ENCODE results near the gene HTR1E.
"Not testable (repeated sequence)": the region's sequence is repeated elsewhere in the genome, so short reads cannot be mapped to it uniquely, and the experiment has no call there.

HTR1E gene, protein sequence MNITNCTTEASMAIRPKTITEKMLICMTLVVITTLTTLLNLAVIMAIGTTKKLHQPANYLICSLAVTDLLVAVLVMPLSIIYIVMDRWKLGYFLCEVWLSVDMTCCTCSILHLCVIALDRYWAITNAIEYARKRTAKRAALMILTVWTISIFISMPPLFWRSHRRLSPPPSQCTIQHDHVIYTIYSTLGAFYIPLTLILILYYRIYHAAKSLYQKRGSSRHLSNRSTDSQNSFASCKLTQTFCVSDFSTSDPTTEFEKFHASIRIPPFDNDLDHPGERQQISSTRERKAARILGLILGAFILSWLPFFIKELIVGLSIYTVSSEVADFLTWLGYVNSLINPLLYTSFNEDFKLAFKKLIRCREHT

DNA sequence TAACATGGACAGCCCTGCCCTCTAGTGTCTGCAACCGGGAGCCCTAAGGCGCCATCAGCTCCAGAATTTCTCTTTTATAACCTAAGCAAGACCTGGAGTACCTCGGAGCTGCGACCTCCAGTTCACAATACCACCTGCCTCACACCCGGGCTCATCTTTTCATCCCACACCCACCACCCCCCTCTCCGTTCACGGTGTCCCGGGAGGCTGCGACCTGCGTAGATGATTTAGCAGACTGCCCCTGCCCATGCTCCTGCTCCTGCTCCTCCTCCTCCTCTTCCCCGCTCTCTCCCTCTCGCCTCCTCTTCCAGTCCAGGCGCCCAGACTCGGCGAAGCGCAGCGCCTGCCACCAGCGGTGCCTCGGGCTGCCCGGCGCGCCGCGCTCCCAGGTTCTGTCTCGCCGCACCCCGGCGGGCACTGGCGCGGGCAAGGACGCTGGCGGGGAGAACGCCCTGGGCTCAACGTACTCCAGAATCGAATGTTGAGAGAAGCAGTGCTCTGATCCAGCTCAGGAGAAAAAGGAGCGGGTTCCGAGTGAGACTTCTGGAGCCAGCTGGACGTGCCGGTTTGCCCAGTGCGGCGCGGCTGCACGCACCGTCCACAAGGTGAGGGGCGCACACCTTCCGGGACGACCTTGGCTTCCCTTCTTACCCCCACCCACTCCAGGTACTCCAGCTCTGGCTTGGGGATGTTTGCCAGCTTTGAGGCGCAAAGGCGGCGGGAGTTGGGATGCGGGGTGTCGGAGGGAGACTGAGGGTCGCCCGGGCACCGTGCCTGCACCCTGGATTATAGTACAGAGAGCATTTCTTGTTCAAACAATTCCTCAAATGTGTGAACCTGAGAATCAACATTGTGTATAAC, at the start of gene HTR1E:
Gene HTR1E (plus strand): TSS at position 310 of the 861 bp plus-strand sequence. CDS start 77,807 bp downstream, outside the sequence.
- Histone ChIP-seq H3K4me3 (ENCODE audit: severe bottlenecking) (no peak within 1 kb of the TSS), H3K27me3 (ENCODE audit: insufficient read depth, poor library complexity, severe bottlenecking) (peaks cover 51% of the 10 kb centered on the region)

DNA sequence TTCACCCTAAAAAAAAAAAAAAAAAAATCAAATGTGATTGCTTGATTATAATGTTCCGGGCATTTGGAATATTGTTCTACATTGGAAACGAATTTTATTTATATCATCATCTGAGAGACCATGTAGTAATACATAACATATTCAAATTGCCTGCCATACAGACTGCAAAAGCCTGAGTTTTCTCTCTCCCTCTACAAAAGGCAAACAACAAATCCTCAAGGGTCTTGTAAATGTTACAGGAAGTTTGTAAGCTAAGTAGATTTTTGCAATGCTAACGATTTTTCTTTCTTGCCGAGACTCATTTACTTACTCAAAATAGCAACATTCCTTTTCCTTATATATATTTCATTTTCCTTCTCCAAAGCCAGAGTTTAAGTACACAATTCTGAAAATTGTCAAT, 49.0 kb upstream of the HTR1E start:
- DNase-seq (ENCODE audit: low spot score) (no peak), ATAC-seq (ENCODE audit: low read depth) (no peak)
- Histone ChIP-seq H3K4me1 (ENCODE audit: insufficient read depth, poor library complexity, severe bottlenecking) (no peaks in the 10 kb centered on the region), H3K27me3 (ENCODE audit: insufficient read depth, poor library complexity, severe bottlenecking) (no peaks in the 10 kb centered on the region), H3K36me3 (ENCODE audit: low read depth) (no peaks in the 10 kb centered on the region), H3K27ac (ENCODE audit: poor library complexity, severe bottlenecking) (no peak overlapping the region), H3K4me3 (ENCODE audit: severe bottlenecking) (no peak overlapping the region), H3K9me3 (ENCODE audit: severe bottlenecking) (no peaks in the 10 kb centered on the region)
- TF ChIP-seq, protein P1, sequence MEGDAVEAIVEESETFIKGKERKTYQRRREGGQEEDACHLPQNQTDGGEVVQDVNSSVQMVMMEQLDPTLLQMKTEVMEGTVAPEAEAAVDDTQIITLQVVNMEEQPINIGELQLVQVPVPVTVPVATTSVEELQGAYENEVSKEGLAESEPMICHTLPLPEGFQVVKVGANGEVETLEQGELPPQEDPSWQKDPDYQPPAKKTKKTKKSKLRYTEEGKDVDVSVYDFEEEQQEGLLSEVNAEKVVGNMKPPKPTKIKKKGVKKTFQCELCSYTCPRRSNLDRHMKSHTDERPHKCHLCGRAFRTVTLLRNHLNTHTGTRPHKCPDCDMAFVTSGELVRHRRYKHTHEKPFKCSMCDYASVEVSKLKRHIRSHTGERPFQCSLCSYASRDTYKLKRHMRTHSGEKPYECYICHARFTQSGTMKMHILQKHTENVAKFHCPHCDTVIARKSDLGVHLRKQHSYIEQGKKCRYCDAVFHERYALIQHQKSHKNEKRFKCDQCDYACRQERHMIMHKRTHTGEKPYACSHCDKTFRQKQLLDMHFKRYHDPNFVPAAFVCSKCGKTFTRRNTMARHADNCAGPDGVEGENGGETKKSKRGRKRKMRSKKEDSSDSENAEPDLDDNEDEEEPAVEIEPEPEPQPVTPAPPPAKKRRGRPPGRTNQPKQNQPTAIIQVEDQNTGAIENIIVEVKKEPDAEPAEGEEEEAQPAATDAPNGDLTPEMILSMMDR (IDR thresholded peaks at IDR 0.05; ENCODE audit: poor library complexity, severe bottlenecking): no peak

More for the DNA sequence above, at the start of gene HTR1E:
- ATAC-seq (ENCODE audit: low read depth) (peak; percentile 82), DNase-seq (ENCODE audit: low spot score) (no peak)
- Histone ChIP-seq H3K4me1 (ENCODE audit: insufficient read depth, poor library complexity, severe bottlenecking) (no peaks in the 10 kb centered on the region), H3K9me3 (ENCODE audit: severe bottlenecking) (no peaks in the 10 kb centered on the region), H3K36me3 (ENCODE audit: low read depth) (no peaks in the 10 kb centered on the region), H3K27ac (ENCODE audit: poor library complexity, severe bottlenecking) (no peak within 1 kb of the TSS)
- TF ChIP-seq, protein P1 (IDR thresholded peaks at IDR 0.05; ENCODE audit: poor library complexity, severe bottlenecking): peak; percentile 53

DNA sequence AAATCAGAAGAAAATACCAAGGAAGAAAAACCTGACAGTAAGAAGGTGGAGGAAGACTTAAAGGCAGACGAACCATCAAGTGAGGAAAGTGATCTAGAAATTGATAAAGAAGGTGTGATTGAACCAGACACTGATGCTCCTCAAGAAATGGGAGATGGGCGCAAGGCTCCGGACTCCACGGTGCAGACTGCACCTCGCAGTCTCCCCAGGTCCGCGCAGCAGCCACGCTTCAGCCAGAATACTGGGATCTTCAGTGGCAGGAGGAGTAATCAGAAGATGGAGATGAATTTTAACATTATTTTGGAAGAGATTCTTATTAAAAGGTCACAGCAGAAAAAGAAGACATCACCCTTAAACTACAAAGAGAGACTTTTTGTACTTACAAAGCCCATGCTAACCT, 40.1 kb upstream of the HTR1E start:
- not testable (repeated sequence) for H3K27me3 ChIP-seq (ENCODE audit: insufficient read depth, poor library complexity, severe bottlenecking); ATAC-seq (ENCODE audit: low read depth); DNase-seq (ENCODE audit: low spot score); H3K36me3 ChIP-seq (ENCODE audit: low read depth); H3K4me1 ChIP-seq (ENCODE audit: insufficient read depth, poor library complexity, severe bottlenecking); H3K9me3 ChIP-seq (ENCODE audit: severe bottlenecking); H3K4me3 ChIP-seq (ENCODE audit: severe bottlenecking); H3K27ac ChIP-seq (ENCODE audit: poor library complexity, severe bottlenecking)

DNA sequence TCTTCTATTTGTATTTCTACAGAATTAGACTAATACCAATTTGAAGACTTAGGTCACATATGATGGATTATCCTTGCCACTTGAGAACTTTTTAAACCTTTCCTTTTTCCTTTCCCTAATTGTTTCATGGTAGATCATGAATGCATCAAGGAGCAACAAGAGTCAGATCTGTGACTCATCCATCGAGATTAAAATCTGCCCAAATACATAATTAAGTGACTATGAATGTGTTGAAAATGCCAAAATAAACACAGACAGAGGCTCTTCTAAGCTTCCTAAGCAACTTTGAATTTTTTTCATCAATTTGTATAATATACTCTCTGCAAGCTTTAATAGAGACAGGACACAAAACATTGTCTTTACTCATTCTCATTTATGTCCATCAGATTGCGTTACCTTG, 23.5 kb upstream of the HTR1E start:
- no peak overlapping the region for H3K4me3 ChIP-seq (ENCODE audit: severe bottlenecking)
- DNase-seq (ENCODE audit: low spot score): no peak
- no peak for ATAC-seq (ENCODE audit: low read depth)
- H3K27me3 ChIP-seq (ENCODE audit: insufficient read depth, poor library complexity, severe bottlenecking): no peaks in the 10 kb centered on the region
- H3K4me1 ChIP-seq (ENCODE audit: insufficient read depth, poor library complexity, severe bottlenecking): no peaks in the 10 kb centered on the region
- H3K36me3 ChIP-seq (ENCODE audit: low read depth): no peaks in the 10 kb centered on the region
- no peaks in the 10 kb centered on the region for H3K9me3 ChIP-seq (ENCODE audit: severe bottlenecking)
- TF ChIP-seq, protein P1 (IDR thresholded peaks at IDR 0.05; ENCODE audit: poor library complexity, severe bottlenecking): no peak
- H3K27ac ChIP-seq (ENCODE audit: poor library complexity, severe bottlenecking): no peak overlapping the region

DNA sequence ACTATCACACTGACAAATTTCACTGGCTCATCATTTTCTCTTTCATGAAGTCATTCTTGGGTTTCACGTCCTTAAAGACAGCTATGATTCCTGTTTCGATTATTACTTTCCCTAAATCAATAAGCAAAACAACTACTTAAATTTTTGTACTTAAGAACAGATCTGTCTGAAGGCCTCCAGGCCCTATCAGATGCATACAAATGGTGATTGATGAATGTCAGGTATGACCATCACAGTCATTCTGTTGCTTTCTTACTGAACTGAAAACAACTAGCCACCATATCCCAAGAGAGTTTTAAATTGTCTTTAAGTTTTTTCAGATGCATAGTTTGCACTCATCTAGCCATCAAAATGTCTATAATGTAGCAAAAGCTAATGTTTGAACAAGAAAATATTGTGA, 20.9 kb upstream of the HTR1E start:
- DNase-seq (ENCODE audit: low spot score): no peak
- ATAC-seq (ENCODE audit: low read depth): no peak

DNA sequence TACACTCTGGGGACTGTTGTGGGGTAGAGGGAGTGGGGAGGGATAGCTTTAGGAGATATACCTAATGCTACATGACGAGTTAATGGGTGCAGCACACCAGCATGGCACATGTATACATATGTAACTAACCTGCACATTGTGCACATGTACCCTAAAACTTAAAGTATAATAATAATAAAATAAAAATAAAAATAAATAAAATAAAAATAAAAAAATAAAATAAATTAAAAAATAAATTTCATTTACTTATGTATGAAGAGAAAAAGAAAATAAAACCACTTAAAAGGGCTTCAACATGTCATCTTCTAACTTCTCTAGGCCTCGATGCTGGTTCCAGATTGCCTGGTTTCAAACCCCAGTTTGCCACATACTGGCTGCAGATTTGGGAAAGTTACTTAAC, 10.2 kb upstream of the HTR1E start:
- not testable (repeated sequence) for H3K27ac ChIP-seq (ENCODE audit: poor library complexity, severe bottlenecking); ATAC-seq (ENCODE audit: low read depth); H3K4me3 ChIP-seq (ENCODE audit: severe bottlenecking)

More for the DNA sequence above, 20.9 kb upstream of the HTR1E start:
- TF ChIP-seq, protein P1 (IDR thresholded peaks at IDR 0.05; ENCODE audit: poor library complexity, severe bottlenecking): no peak
- Histone ChIP-seq H3K4me1 (ENCODE audit: insufficient read depth, poor library complexity, severe bottlenecking) (no peaks in the 10 kb centered on the region), H3K4me3 (ENCODE audit: severe bottlenecking) (no peak overlapping the region), H3K9me3 (ENCODE audit: severe bottlenecking) (no peaks in the 10 kb centered on the region), H3K36me3 (ENCODE audit: low read depth) (no peaks in the 10 kb centered on the region), H3K27ac (ENCODE audit: poor library complexity, severe bottlenecking) (no peak overlapping the region), H3K27me3 (ENCODE audit: insufficient read depth, poor library complexity, severe bottlenecking) (no peaks in the 10 kb centered on the region)

DNA sequence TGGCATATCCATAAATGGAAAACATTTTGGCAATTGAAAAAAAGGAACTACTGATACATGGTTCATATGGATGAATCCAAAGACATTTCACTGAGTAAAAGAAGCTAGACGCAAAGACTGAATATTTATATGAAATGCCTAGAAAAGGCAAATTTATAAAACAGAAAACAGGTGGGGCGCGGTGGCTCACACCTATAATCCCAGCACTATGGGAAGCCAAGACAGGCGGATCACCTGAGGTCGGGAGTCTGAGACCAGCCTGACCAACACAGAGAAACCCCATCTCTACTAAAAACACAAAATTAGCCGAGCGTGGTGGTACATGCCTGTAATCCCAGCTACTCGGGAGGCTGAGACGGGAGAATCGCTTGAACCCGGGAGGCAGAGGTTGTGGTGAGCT, 9.5 kb upstream of the HTR1E start:
- not testable (repeated sequence) for H3K9me3 ChIP-seq (ENCODE audit: severe bottlenecking); H3K36me3 ChIP-seq (ENCODE audit: low read depth); H3K27ac ChIP-seq (ENCODE audit: poor library complexity, severe bottlenecking); DNase-seq (ENCODE audit: low spot score); ATAC-seq (ENCODE audit: low read depth); H3K27me3 ChIP-seq (ENCODE audit: insufficient read depth, poor library complexity, severe bottlenecking); H3K4me3 ChIP-seq (ENCODE audit: severe bottlenecking); H3K4me1 ChIP-seq (ENCODE audit: insufficient read depth, poor library complexity, severe bottlenecking)

More for the DNA sequence above, 10.2 kb upstream of the HTR1E start:
- H3K36me3 ChIP-seq (ENCODE audit: low read depth); DNase-seq (ENCODE audit: low spot score); H3K9me3 ChIP-seq (ENCODE audit: severe bottlenecking); H3K4me1 ChIP-seq (ENCODE audit: insufficient read depth, poor library complexity, severe bottlenecking); H3K27me3 ChIP-seq (ENCODE audit: insufficient read depth, poor library complexity, severe bottlenecking): not testable (repeated sequence)
